Measurements from ENCODE around the gene SYNJ1. TPM values are rescaled to one million over a fixed set of nuclear protein-coding genes. Genes with fewer than 3 reads are reported as not detected.

The SYNJ1 gene
- total and polyA plus RNA-seq, 9 of the 15 experiments (the other 6 are each of a cell fraction or from before 2014, with no cell fraction given): 2.4 to 10.6 (median 5.6) TPM

DNA sequence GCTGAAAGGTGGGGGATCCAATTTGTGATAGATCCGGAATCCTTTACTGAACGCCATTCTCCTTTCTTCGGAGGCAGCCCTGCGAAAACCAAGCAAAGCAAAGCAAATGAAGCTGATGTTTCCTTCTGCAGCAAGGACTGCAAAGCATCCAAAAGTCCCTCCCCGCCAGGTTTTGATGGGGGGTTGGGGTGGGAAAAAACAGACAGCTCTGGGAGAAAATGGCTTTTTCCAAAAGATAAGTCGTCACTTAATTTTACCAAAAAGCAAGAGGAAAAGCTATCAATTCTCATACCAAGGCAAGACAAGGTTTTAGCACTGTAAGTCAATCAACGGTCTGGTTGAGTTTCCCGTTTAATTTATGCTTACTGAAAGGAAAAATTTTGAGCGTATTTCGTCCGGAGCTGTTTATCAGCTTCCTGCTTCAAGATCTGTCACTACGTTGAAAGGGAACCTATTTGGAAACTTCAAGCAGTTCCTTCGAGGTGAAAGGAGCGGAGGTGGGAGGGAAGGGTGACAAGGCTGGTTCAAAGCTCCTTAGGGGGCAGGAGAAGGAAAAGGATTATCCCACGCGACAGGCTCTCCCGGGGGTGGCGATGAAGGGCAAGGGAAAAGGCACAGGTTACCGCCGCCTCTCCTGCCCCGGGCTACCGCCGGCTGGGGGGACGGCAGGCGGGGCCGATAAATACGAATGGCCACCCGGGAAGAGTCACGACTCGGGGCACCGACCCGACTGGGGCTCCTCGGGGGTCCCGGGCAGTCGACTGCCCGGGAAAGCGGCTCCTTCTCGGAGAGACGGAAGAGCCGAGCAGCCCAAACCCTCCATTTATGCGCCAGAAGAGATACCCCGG lies 750 bp downstream of the SYNJ1 start (continued):
- TF ChIP-seq, protein P1, sequence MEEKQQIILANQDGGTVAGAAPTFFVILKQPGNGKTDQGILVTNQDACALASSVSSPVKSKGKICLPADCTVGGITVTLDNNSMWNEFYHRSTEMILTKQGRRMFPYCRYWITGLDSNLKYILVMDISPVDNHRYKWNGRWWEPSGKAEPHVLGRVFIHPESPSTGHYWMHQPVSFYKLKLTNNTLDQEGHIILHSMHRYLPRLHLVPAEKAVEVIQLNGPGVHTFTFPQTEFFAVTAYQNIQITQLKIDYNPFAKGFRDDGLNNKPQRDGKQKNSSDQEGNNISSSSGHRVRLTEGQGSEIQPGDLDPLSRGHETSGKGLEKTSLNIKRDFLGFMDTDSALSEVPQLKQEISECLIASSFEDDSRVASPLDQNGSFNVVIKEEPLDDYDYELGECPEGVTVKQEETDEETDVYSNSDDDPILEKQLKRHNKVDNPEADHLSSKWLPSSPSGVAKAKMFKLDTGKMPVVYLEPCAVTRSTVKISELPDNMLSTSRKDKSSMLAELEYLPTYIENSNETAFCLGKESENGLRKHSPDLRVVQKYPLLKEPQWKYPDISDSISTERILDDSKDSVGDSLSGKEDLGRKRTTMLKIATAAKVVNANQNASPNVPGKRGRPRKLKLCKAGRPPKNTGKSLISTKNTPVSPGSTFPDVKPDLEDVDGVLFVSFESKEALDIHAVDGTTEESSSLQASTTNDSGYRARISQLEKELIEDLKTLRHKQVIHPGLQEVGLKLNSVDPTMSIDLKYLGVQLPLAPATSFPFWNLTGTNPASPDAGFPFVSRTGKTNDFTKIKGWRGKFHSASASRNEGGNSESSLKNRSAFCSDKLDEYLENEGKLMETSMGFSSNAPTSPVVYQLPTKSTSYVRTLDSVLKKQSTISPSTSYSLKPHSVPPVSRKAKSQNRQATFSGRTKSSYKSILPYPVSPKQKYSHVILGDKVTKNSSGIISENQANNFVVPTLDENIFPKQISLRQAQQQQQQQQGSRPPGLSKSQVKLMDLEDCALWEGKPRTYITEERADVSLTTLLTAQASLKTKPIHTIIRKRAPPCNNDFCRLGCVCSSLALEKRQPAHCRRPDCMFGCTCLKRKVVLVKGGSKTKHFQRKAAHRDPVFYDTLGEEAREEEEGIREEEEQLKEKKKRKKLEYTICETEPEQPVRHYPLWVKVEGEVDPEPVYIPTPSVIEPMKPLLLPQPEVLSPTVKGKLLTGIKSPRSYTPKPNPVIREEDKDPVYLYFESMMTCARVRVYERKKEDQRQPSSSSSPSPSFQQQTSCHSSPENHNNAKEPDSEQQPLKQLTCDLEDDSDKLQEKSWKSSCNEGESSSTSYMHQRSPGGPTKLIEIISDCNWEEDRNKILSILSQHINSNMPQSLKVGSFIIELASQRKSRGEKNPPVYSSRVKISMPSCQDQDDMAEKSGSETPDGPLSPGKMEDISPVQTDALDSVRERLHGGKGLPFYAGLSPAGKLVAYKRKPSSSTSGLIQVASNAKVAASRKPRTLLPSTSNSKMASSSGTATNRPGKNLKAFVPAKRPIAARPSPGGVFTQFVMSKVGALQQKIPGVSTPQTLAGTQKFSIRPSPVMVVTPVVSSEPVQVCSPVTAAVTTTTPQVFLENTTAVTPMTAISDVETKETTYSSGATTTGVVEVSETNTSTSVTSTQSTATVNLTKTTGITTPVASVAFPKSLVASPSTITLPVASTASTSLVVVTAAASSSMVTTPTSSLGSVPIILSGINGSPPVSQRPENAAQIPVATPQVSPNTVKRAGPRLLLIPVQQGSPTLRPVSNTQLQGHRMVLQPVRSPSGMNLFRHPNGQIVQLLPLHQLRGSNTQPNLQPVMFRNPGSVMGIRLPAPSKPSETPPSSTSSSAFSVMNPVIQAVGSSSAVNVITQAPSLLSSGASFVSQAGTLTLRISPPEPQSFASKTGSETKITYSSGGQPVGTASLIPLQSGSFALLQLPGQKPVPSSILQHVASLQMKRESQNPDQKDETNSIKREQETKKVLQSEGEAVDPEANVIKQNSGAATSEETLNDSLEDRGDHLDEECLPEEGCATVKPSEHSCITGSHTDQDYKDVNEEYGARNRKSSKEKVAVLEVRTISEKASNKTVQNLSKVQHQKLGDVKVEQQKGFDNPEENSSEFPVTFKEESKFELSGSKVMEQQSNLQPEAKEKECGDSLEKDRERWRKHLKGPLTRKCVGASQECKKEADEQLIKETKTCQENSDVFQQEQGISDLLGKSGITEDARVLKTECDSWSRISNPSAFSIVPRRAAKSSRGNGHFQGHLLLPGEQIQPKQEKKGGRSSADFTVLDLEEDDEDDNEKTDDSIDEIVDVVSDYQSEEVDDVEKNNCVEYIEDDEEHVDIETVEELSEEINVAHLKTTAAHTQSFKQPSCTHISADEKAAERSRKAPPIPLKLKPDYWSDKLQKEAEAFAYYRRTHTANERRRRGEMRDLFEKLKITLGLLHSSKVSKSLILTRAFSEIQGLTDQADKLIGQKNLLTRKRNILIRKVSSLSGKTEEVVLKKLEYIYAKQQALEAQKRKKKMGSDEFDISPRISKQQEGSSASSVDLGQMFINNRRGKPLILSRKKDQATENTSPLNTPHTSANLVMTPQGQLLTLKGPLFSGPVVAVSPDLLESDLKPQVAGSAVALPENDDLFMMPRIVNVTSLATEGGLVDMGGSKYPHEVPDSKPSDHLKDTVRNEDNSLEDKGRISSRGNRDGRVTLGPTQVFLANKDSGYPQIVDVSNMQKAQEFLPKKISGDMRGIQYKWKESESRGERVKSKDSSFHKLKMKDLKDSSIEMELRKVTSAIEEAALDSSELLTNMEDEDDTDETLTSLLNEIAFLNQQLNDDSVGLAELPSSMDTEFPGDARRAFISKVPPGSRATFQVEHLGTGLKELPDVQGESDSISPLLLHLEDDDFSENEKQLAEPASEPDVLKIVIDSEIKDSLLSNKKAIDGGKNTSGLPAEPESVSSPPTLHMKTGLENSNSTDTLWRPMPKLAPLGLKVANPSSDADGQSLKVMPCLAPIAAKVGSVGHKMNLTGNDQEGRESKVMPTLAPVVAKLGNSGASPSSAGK (IDR thresholded peaks at IDR 0.05): no peak
- TF ChIP-seq RUNX1 (IDR thresholded peaks at IDR 0.05; ENCODE audit: low read depth): no peak
- TF ChIP-seq EHMT2 (IDR thresholded peaks at IDR 0.05): 0 out of 2 replicates have a peak, but pooled peaks have one; percentile 15
- TF ChIP-seq CC2D1A (IDR thresholded peaks at IDR 0.05): no peak
- no peak for TF ChIP-seq DMBX1 (CRISPR knock-in tag; IDR thresholded peaks at IDR 0.05; ENCODE audit: borderline replicate concordance)
- TF ChIP-seq RHOXF2B (CRISPR knock-in tag; conservative IDR thresholded peaks at IDR 0.05): no peak
- TF ChIP-seq, protein P2, sequence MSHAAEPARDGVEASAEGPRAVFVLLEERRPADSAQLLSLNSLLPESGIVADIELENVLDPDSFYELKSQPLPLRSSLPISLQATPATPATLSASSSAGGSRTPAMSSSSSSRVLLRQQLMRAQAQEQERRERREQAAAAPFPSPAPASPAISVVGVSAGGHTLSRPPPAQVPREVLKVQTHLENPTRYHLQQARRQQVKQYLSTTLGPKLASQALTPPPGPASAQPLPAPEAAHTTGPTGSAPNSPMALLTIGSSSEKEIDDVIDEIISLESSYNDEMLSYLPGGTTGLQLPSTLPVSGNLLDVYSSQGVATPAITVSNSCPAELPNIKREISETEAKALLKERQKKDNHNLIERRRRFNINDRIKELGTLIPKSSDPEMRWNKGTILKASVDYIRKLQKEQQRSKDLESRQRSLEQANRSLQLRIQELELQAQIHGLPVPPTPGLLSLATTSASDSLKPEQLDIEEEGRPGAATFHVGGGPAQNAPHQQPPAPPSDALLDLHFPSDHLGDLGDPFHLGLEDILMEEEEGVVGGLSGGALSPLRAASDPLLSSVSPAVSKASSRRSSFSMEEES (CRISPR knock-in tag; IDR thresholded peaks at IDR 0.05): no peak
- no peak for TF ChIP-seq PTBP1 (IDR thresholded peaks at IDR 0.05; ENCODE audit: low read depth, low read length)
- TF ChIP-seq MTF1 (CRISPR knock-in tag; IDR thresholded peaks at IDR 0.05; ENCODE audit: borderline replicate concordance): no peak
- 0 out of 2 replicates have a peak, but pooled peaks have one; percentile 40 for TF ChIP-seq MYNN (IDR thresholded peaks at IDR 0.05)
- no peak for TF ChIP-seq MYNN (CRISPR knock-in tag; IDR thresholded peaks at IDR 0.05)
- no peak for TF ChIP-seq KLF6 (CRISPR knock-in tag; IDR thresholded peaks at IDR 0.05; ENCODE audit: borderline replicate concordance)
- TF ChIP-seq ZNF76 (CRISPR knock-in tag; IDR thresholded peaks at IDR 0.05; ENCODE audit: borderline replicate concordance): no peak
- peak; percentile 47 for TF ChIP-seq MEIS2 (IDR thresholded peaks at IDR 0.05; ENCODE audit: partially characterized antibody)

Measured in K562 (cell line).